ENCODE results near the gene NEUROG2.
A peak's percentile ranks its signal among the peaks of the same experiment; 100 is the strongest.

DNA sequence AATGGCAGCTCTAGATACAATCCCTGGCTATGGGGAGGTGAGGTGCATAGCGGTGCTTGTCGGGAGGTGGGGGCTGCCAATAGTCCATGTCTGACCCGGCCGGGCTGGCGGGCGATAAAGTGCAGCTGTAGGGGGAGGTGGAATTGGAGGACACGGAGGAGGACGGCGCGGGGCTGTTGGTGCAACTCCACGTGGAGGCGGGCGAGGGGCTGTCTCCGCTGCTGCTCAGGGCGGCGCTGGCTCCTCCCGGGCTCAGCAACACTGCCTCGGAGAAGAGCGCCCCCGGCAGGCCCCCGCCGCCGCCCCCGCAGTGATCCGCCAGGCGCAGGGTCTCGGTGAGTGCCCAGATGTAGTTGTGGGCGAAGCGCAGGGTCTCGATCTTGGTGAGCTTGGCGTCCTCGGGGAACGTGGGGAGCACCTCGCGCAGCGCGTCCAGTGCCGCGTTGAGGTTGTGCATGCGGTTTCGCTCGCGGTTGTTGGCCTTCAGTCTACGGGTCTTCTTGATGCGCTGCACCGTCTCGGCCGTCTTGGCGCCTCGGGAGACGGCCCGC is 1.3 kb downstream of the NEUROG2 start:
- TF ChIP-seq, protein P1, sequence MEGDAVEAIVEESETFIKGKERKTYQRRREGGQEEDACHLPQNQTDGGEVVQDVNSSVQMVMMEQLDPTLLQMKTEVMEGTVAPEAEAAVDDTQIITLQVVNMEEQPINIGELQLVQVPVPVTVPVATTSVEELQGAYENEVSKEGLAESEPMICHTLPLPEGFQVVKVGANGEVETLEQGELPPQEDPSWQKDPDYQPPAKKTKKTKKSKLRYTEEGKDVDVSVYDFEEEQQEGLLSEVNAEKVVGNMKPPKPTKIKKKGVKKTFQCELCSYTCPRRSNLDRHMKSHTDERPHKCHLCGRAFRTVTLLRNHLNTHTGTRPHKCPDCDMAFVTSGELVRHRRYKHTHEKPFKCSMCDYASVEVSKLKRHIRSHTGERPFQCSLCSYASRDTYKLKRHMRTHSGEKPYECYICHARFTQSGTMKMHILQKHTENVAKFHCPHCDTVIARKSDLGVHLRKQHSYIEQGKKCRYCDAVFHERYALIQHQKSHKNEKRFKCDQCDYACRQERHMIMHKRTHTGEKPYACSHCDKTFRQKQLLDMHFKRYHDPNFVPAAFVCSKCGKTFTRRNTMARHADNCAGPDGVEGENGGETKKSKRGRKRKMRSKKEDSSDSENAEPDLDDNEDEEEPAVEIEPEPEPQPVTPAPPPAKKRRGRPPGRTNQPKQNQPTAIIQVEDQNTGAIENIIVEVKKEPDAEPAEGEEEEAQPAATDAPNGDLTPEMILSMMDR (IDR thresholded peaks at IDR 0.05; ENCODE audit: extremely low read depth in 1 of 2, insufficient read depth in 1 of 2, low read depth in 1 of 2, low read length in 2 of 2) = no peak
- TF ChIP-seq EZH2 (IDR thresholded peaks at IDR 0.05; ENCODE audit: borderline replicate concordance, low read depth, low read length, severe bottlenecking) = peak; percentile 72
- TF ChIP-seq POLR2AphosphoS5 (IDR thresholded peaks at IDR 0.05; ENCODE audit: insufficient read depth, low read depth, low read length) = no peak
- TF ChIP-seq FOS (IDR thresholded peaks at IDR 0.05; ENCODE audit: borderline replicate concordance, insufficient read depth, low read length) = no peak
- no peak for TF ChIP-seq POLR2A (IDR thresholded peaks at IDR 0.05; ENCODE audit: low read depth, low read length)
- no peak for TF ChIP-seq JUN (IDR thresholded peaks at IDR 0.05; ENCODE audit: borderline replicate concordance, insufficient read depth, insufficient read length, low read depth)
- TF ChIP-seq GATA2 (IDR thresholded peaks at IDR 0.05; ENCODE audit: insufficient read depth, insufficient read length, low read depth, low read length) = no peak
- TF ChIP-seq, protein P2, sequence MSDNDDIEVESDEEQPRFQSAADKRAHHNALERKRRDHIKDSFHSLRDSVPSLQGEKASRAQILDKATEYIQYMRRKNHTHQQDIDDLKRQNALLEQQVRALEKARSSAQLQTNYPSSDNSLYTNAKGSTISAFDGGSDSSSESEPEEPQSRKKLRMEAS (IDR thresholded peaks at IDR 0.05; ENCODE audit: insufficient read depth, insufficient read length) = no peak

Measured in endothelial cell of umbilical vein (primary cell).